ENCODE measurements around the gene ABLIM2.

GRCh38 chr4:7926822-7927221, 231.8 kb downstream of the ABLIM2 start:
- TF ChIP-seq REST (IDR thresholded peaks at IDR 0.05; ENCODE audit: insufficient replicate concordance, low read depth) (no peak), CTCF (IDR thresholded peaks at IDR 0.05; ENCODE audit: insufficient read depth, low read length) (no peak), POLR2AphosphoS5 (IDR thresholded peaks at IDR 0.05; ENCODE audit: low read depth) (no peak), GABPA (IDR thresholded peaks at IDR 0.05; ENCODE audit: low read depth) (no peak)
